Activated T-cell treated with anti-CD3 and anti-CD28 coated beads, Interleukin-2, amount 50 U/mL, for 48 hours (primary cell): ENCODE results near the gene ITPRID2.

Experiments used
- DNase-seq, 2 experiments: peaks; one replicate each; pipeline ENCODE4 v3.0.0-alpha.2; 2020

ITPRID2 gene

DNA sequence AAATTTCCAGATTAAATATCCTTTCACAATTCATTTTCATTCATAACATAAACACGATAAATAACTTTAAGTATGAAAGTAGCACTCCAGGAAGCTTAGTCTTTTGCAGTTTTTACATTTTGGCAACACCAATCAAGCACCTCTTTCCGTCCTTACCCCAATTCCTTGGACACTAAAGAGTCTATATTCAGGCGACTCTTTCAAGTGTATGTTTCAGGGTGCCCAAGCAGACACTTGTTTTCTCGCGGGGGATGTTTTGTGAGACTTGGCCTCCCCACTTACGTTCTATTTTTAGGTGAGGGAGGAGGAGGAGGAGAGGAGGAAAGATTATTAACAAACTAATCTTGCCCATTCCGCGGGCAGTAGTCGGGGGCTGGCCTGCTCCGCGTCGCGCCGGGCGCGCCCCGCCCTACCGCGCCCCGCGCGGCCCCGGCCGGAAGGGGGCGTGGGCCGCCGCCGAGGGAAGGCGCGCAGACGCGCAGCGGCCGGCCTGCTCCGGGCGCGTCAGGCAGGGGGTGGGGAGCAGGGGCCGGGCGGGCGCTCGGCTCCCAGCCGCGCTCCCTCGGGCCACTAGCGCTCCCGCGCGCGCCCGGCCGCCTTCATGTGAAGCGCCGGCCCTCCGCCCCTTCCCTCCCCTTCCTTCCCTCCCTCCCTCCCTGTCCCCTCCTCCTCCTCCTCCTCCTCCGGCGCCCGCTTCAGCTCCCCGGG, at the start of gene ITPRID2:
Gene ITPRID2 (plus strand): TSS at position 473 of the 708 bp plus-strand sequence. CDS start 337 bp downstream, outside the sequence.
- peak; percentile 72 to 82 for DNase-seq

- DNase-seq: no peak
These were observed 46.8 kb upstream of the ITPRID2 start for GRCh38 chr2:181844551-181845290.

DNA sequence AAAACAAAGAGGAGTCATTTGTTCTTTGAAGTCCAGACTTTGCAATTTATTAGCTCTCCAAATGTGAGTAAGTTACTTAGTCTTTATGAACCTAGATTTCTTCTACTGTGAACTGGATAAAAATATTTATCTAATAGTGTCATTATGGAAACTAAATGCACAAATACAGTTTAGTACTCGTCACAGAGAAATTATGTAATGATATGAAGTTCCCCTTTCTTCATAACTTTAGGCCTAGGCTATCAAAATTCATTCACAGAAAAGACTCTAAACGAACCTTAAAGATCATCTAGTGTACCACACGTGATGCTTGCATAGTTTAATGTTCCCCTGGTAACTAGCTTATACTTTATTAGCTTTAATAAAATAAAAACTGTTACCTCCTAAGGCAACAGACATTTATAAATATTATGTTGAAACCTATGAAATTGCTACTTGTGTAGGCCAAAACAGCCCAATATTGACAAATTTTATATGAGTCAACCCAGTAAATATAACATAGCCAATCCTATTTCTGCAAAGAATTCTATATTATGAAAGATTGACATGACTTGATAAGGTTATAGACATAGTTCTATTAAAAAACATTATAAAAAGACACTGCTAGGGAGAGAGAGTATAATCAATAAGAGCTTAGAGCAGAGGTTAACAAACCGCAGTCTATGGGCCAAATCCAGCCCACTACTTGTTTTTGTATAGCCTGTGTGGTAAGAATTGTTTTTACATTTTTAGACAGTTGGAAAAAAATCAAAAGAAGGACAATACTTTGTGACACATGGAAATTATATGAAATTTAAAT, 44.9 kb upstream of the ITPRID2 start:
- no peak for DNase-seq

DNA sequence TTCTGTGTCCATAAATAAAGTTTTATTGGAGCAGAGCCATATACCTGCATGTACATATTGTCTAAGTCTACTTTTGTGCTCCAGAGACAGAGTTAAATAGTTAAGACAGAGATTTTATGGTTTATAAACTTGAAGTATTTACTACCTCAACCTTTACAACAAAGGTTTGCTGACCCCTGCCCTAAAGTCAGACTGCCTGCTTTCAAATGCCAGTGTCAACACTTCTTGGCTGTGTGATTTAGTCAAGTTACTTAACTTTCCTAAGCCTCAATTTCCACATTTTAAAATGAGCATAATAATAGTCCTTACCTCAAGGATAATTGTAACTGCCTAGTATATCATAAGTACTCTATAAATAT, 44.4 kb upstream of the ITPRID2 start:
- DNase-seq: no peak

GRCh38 chr2:181847702-181848101, 43.8 kb upstream of the ITPRID2 start:
- no peak for DNase-seq

DNA sequence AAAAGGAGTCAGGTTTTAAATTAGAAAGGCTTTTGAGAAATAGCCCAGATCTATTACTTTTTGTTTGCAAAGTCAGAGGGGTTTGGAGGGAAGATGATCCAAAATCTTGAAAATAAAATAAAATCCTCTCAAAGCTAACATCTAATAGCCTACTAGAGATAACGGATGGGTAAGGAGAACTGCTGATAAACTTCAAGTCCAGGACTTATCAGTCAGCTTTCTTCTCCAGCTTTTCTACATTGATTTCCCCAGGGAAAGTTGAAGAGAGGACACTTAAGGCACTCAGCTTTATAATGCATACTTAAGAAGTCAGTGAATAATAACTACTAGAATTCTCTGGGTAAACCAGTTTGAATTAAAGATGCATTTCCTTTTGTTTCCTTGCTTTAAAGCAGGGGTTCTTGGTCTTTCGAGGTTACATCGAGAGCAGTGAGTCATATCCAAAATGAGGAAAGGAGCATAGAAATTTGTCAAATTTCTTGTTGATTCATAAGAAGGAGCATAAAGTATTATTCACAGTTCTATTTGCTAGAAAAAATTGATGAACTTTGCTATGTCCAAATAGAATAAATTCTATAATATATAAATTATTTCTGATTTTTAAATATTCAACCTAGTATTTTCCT, 43.2 kb upstream of the ITPRID2 start:
- DNase-seq: no peak

- no peak for DNase-seq
These were observed 41.9 kb upstream of the ITPRID2 start for GRCh38 chr2:181849601-181850000.

- no peak for DNase-seq
These were observed 40.5 kb upstream of the ITPRID2 start for GRCh38 chr2:181850936-181851560.

DNA sequence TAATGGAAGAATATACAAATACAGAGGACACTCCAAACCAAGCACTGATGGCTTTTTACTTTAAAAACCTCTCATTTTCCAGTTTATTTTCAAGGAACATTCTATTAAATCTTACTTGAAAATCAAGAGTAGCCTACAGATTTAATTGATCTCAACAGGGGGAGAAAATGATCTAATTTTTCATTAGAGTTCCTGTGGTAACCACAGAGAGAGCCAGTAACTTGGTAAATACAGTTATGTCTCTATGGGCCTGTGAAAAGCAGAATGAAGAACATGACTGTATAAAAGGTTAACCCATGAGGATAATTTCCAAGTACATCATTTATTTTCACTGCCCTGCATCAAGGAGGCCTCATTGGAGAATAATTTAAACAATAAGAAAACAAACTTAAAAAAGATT, 39.8 kb upstream of the ITPRID2 start:
- no peak for DNase-seq

GRCh38 chr2:181853696-181854095, 37.8 kb upstream of the ITPRID2 start:
- no peak for DNase-seq

GRCh38 chr2:181857483-181857882, 34.0 kb upstream of the ITPRID2 start:
- no peak for DNase-seq

GRCh38 chr2:181858600-181858999, 32.9 kb upstream of the ITPRID2 start:
- DNase-seq: no peak

DNA sequence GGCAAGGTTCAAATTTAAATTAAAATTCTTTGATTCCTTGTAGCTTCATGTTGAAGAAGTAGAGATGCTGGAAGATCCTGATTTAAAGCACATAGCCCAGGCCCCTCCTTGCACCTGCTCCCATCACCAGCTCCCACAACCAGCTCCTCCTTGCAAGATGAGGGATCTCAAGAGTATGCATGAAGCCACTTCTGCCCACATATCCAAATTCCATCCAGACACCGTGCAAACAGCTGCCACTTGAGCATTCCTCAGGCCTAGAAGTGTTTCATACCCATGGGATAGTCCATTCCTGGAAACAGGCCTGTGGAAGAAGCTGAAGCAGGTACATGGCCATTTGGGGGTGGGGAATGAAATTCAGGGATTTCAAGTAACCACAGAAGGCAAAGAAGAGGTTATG, 32.4 kb upstream of the ITPRID2 start:
- DNase-seq: no peak

GRCh38 chr2:181859803-181860202, 31.7 kb upstream of the ITPRID2 start:
- no peak for DNase-seq

DNA sequence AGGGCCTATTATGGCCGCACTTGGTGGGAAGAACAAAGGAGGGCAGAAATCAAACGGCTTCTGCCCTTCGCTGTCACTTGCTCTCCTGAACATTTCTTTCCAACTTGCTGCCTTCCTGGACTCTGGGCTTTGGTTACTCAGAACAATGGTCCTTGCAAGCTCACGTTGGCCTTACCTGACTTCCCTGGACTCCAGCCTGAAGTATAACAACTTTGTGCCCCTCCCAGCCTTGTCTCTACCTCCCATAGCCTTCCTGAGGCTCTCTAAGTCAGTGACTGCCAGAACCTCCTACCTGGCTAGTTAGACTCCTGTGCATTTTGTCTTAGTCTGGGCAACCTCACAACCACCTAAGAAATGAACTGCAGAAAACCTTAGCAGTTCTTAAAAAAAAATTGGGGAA, 30.2 kb upstream of the ITPRID2 start:
- no peak for DNase-seq

DNA sequence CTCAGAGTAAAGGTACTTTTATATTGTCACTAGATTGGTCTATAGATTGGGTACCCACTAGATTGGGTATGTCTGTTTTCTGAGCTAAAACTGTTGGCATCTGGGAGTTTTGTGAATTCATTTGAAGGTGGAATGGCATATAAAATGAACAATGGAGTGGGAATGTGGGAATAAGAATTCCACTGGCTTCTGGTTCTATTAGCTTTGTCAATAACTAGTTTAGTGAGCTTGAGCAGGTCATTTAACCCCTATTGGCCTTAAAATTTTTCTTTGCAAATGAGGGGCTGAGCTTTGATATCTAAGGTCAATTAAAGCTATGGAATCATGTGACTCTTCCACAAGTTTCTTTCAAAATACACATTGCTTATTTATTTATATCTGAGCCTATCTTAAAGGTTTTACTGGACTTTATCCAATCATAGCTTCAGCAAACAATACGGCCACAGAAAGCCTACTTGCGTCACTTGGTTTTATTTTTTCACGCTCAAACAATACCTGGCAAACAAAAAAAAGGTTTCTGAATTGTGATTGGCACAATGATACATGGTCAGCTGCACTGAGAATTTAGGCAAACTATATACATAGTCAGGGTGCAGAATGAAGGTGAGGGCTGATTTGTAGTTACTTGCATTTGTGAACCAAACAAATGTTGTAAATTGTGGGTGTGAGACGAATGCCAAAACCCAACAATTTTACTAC, 28.8 kb upstream of the ITPRID2 start:
- DNase-seq: no peak

GRCh38 chr2:181872178-181872577, 19.4 kb upstream of the ITPRID2 start:
- no peak for DNase-seq

- no peak for DNase-seq
These were observed 14.9 kb upstream of the ITPRID2 start for GRCh38 chr2:181876614-181877063.

DNA sequence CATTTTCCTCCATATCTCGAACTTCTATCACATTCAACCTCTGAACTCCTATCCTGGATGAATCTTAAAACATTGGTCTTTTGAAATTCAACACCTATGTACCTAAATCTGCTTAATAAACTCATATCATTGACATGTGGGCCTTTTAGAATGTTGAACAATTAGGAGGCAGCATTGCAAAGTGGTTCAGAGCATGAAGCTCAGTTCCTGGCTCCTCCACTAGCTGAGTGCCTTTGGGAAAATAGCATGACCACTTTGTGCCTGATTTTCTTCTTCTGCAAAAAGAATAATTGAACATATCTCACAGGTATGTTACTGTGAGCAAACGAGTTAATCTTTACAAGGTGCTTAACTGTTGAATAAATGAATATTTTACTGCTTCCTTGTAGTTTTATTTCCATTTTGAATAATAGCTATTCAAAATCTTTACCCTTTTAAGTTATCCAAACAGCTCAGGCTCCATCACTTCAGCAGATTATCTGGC, 14.3 kb upstream of the ITPRID2 start:
- no peak for DNase-seq

DNA sequence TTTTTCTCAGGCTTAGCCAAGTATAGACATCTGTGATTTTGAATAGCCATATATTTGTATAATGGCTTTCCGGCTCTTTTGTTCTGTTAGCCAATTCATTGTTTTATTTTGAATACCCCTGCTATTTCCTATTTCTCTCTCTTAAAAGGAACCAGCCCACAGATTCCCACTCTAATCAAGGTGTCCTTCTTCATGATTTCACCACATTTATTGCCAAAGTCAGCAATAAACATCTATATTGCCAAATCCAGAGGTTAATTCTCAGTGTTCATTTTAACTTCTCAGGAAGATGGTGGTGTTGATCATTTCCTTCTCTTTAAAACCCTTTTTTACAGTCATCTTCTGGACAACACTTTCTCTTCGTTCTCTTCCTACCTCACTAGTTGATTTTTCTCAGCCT, 13.1 kb upstream of the ITPRID2 start:
- DNase-seq: no peak

DNA sequence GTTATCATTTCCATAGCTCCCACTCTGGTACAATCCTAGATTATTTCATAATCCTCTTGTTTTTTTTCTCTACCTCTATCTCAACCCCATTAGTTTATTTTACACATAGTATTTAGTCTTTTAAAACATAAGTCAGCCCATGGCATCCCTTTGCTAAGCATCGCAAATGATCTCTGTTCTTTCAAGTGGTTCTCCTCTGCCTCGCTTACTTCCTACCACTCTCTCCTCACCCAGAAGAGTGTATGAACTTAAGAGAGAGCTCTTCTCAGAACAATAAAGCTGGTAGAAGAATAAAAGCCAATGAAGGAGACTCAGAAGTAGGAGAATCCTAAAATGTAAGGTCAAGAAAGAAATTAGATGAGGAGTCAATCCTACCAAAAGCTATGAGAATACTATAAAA, 12.2 kb upstream of the ITPRID2 start:
- no peak for DNase-seq
